MCF 10A (cell line): ENCODE results near the gene ZNF668. TPM values are rescaled to one million over a fixed set of nuclear protein-coding genes. Genes with fewer than 3 reads are reported as not detected.

Experiments
- BruUV-seq: library from RNA; stranded (reverse); fragments of 400-500 nt; replicated peaks from 2 replicates; lab custom pipeline; 2021; lab: Mats Ljungman, UMichigan
- CTCF ChIA-PET: fragments of 300-600 bp; sonication (Branson Sonifier 250); formaldehyde crosslinking; extraction: SDS; loops from one replicate; lab custom pipeline; 2021; ENCODE audit warnings: antibody characterized with exemption, inconsistent platforms; lab: Yijun Ruan, JAX
- POLR2A ChIA-PET: fragments of 300-600, 350-650 bp; sonication (Branson Sonifier 250); formaldehyde crosslinking; extraction: SDS; loops from one replicate; lab custom pipeline; 2020; ENCODE audit warnings: antibody characterized with exemption, inconsistent platforms; lab: Yijun Ruan, JAX
- DNase-seq: peaks from one replicate; pipeline ENCODE4 v3.0.0-alpha.2; 2018; ENCODE audit not compliant: unreplicated experiment
- H3K27ac Mint-ChIP-seq: one replicate; pipeline ENCODE4 v1.8.0; 2022; ENCODE audit warnings: mild to moderate bottlenecking, low read depth, mixed read lengths; ENCODE audit not compliant: unreplicated experiment
- H3K27me3 Mint-ChIP-seq: one replicate; pipeline ENCODE4 v1.8.0; 2022; ENCODE audit warnings: mixed read lengths; ENCODE audit not compliant: insufficient read depth, unreplicated experiment
- H3K36me3 Mint-ChIP-seq: one replicate; pipeline ENCODE4 v1.8.0; 2022; ENCODE audit warnings: mild to moderate bottlenecking, moderate library complexity, mixed read lengths; ENCODE audit not compliant: insufficient read depth, unreplicated experiment
- H3K4me1 Mint-ChIP-seq: one replicate; pipeline ENCODE4 v1.8.0; 2022; ENCODE audit warnings: mixed read lengths; ENCODE audit not compliant: insufficient read depth, unreplicated experiment
- H3K4me3 Mint-ChIP-seq: one replicate; pipeline ENCODE4 v1.8.0; 2022; ENCODE audit warnings: mild to moderate bottlenecking, moderate library complexity, mixed read lengths; ENCODE audit not compliant: unreplicated experiment
- H3K9me3 Mint-ChIP-seq: one replicate; pipeline ENCODE4 v1.8.0; 2022; ENCODE audit warnings: mixed read lengths; ENCODE audit not compliant: unreplicated experiment
- CTCF ChIP-seq: fragments of 200-600 bp; IDR thresholded peaks from one replicate; pipeline ENCODE4 v1.8.0; 2022; ENCODE audit warnings: antibody characterized with exemption, mild to moderate bottlenecking; ENCODE audit not compliant: unreplicated experiment
- intact Hi-C: fragments of 100-400 bp; cut with micrococcal nuclease; formaldehyde crosslinking; loops from 2 replicates; pipeline ENCODE4 v1.14.1; 2022
- total RNA-seq: library from RNA; stranded (reverse); gene quantifications from 2 replicates; pipeline ENCODE4 v1.2.3, GENCODE V29; 2022

Gene ZNF668
- total RNA-seq, 1 experiment from 2014 or later = 11.9 TPM

- intact Hi-C loops = no loop called here
- POLR2A ChIA-PET = interaction anchor here (1.0 to 1.2 kb wide), 3 partner anchors 29 to 40 kb away, joined by 3 to 4 read pairs (median 3); partner anchors contain the start of genes ZNF646 and ZNF668
- Mint-ChIP-seq H3K4me3 (no peak overlapping the region), H3K27ac (no peak overlapping the region), H3K9me3 (no peaks in the 10 kb centered on the region), H3K36me3 (peaks cover 46% of the 10 kb centered on the region), H3K4me1 (peaks cover 23% of the 10 kb centered on the region), H3K27me3 (no peaks in the 10 kb centered on the region)
- no TSS peak for BruUV-seq
- no peak for DNase-seq
- TF ChIP-seq CTCF = no peak
- CTCF ChIA-PET = interaction anchor here (0.5 to 1.4 kb wide), 2 partner anchors 13 to 30 kb away, joined by 3 read pairs; no protein-coding TSS in a partner anchor
Observed at GRCh38 chr16:31112711-31113110, 38.7 kb upstream of the ZNF668 start.

- TSS peak; percentile 30 for BruUV-seq
- TF ChIP-seq CTCF = no peak
- intact Hi-C loops = no loop called here
- POLR2A ChIA-PET = interaction anchor here (0.6 to 1.0 kb wide), 2 partner anchors 39 to 344 kb away, joined by 3 to 4 read pairs; no protein-coding TSS in a partner anchor
- Mint-ChIP-seq H3K27ac (no peak overlapping the region), H3K4me3 (no peak overlapping the region), H3K27me3 (no peaks in the 10 kb centered on the region), H3K4me1 (peaks cover 25% of the 10 kb centered on the region), H3K9me3 (no peaks in the 10 kb centered on the region), H3K36me3 (peaks cover 41% of the 10 kb centered on the region)
- CTCF ChIA-PET = interaction anchor here (0.5 to 1.0 kb wide), 4 partner anchors 15 to 362 kb away, joined by 3 to 4 read pairs (median 4); partner anchors contain the start of gene HSD3B7
- no peak for DNase-seq
Observed at GRCh38 chr16:31111881-31112466, 37.9 kb upstream of the ZNF668 start.

GRCh38 chr16:31110106-31111034 is 36.3 kb upstream of the ZNF668 start:
- intact Hi-C loops = no loop called here
- CTCF ChIA-PET = interaction anchor here (0.6 to 1.0 kb wide), 4 partner anchors 10 to 188 kb away, joined by 3 to 4 read pairs (median 4); no protein-coding TSS in a partner anchor
- no TSS peak for BruUV-seq
- Mint-ChIP-seq H3K36me3 (peaks cover 42% of the 10 kb centered on the region), H3K27ac (peak overlapping the region; percentile 31), H3K4me3 (peak overlapping the region; percentile 73), H3K27me3 (no peaks in the 10 kb centered on the region), H3K4me1 (peaks cover 25% of the 10 kb centered on the region), H3K9me3 (no peaks in the 10 kb centered on the region)
- POLR2A ChIA-PET = interaction anchor here (1.9 kb wide), 1 partner anchor 32 kb away, joined by 4 read pairs; no protein-coding TSS in a partner anchor
- peak; percentile 48 for DNase-seq
- TF ChIP-seq CTCF = no peak
